Measurements from ENCODE around the gene MYL12B. TPM values are rescaled to one million over a fixed set of nuclear protein-coding genes. Genes with fewer than 3 reads are reported as not detected.

MYL12B gene
- total RNA-seq, 4 donors from 2014 or later = 78.2 to 558 (median 337) TPM

GRCh38 chr18:3214855-3215637 lies 46.9 kb upstream of the MYL12B start:
- no peak for TF ChIP-seq POLR2AphosphoS5 (IDR thresholded peaks at IDR 0.05)
- TF ChIP-seq EP300 (IDR thresholded peaks at IDR 0.05; ENCODE audit: low read depth) = no peak
- TF ChIP-seq POLR2A (IDR thresholded peaks at IDR 0.05) = no peak
- no peak for TF ChIP-seq CTCF (IDR thresholded peaks at IDR 0.05)
- no peak for DNase-seq
- H3K36me3 ChIP-seq = no peaks in the 10 kb centered on the region
- H3K9me3 ChIP-seq = no peaks in the 10 kb centered on the region
- peaks cover 10 to 63% (median 21%) of the 10 kb centered on the region in 4 donors for H3K4me1 ChIP-seq
- no peak overlapping the region for H3K27ac ChIP-seq
- H3K27me3 ChIP-seq = no peaks in the 10 kb centered on the region
- H3K4me3 ChIP-seq = no peak overlapping the region
- 94 to 100% methylated on average over 2 to 36 of the region's 36 CpGs for WGBS, 2 donors (ENCODE audit: low coverage in 1 of 2)
- in situ Hi-C loops (cut with MboI; ENCODE audit: low pct_ligation_motif_present in 1 of 4, low pct_unique_long_range_greater_than_20kb in 1 of 4, low sequenced_read_pairs in 3 of 4) = no loop called here
- intact Hi-C loops (cut with DNase I; ENCODE audit: low total_unique reads) = no loop called here

- Histone ChIP-seq H3K4me1 (peaks cover 8 to 53% (median 20%) of the 10 kb centered on the region in 4 donors), H3K9me3 (no peaks in the 10 kb centered on the region), H3K4me3 (no peak overlapping the region), H3K36me3 (no peaks in the 10 kb centered on the region), H3K27ac (peak overlapping the region; percentile 79 to 88 (median 80)), H3K27me3 (no peaks in the 10 kb centered on the region)
- no peak for TF ChIP-seq CTCF (IDR thresholded peaks at IDR 0.05)
- no peak for TF ChIP-seq POLR2AphosphoS5 (IDR thresholded peaks at IDR 0.05)
- no peak for TF ChIP-seq POLR2A (IDR thresholded peaks at IDR 0.05)
- TF ChIP-seq EP300 (IDR thresholded peaks at IDR 0.05; ENCODE audit: low read depth) = no peak
- no peak for DNase-seq
- 72 to 85% methylated on average over 5 of the region's 5 CpGs for WGBS, 2 donors (ENCODE audit: low coverage in 1 of 2)
- intact Hi-C loops (cut with DNase I; ENCODE audit: low total_unique reads) (no loop called here), in situ Hi-C loops (cut with MboI; ENCODE audit: low pct_ligation_motif_present in 1 of 4, low pct_unique_long_range_greater_than_20kb in 1 of 4, low sequenced_read_pairs in 3 of 4) (no loop called here)
Observed at GRCh38 chr18:3216987-3217386, 44.9 kb upstream of the MYL12B start.

GRCh38 chr18:3217948-3218647 lies 43.8 kb upstream of the MYL12B start:
- Histone ChIP-seq H3K9me3 (no peaks in the 10 kb centered on the region), H3K4me1 (peaks cover 5 to 42% (median 17%) of the 10 kb centered on the region in 4 donors), H3K36me3 (no peaks in the 10 kb centered on the region), H3K4me3 (peak overlapping the region in 2 of 4 donors; percentile 1 to 7), H3K27ac (peak overlapping the region; percentile 79 to 88 (median 80)), H3K27me3 (no peaks in the 10 kb centered on the region)
- DNase-seq = peak; percentile 61
- in situ Hi-C loops (cut with MboI; ENCODE audit: low pct_ligation_motif_present in 1 of 4, low pct_unique_long_range_greater_than_20kb in 1 of 4, low sequenced_read_pairs in 3 of 4) (no loop called here), intact Hi-C loops (cut with DNase I; ENCODE audit: low total_unique reads) (no loop called here)
- WGBS, 2 donors (ENCODE audit: low coverage in 1 of 2) = 23 to 36% methylated on average over 2 to 3 of the region's 3 CpGs
- TF ChIP-seq POLR2A (IDR thresholded peaks at IDR 0.05) = peak; percentile 58
- peak; percentile 44 to 80 (median 80) for TF ChIP-seq POLR2AphosphoS5 (IDR thresholded peaks at IDR 0.05)
- TF ChIP-seq EP300 (IDR thresholded peaks at IDR 0.05; ENCODE audit: low read depth) = peak; percentile 13
- TF ChIP-seq CTCF (IDR thresholded peaks at IDR 0.05) = no peak

- intact Hi-C loops (cut with DNase I; ENCODE audit: low total_unique reads) (no loop called here), in situ Hi-C loops (cut with MboI; ENCODE audit: low pct_ligation_motif_present in 1 of 4, low pct_unique_long_range_greater_than_20kb in 1 of 4, low sequenced_read_pairs in 3 of 4) (no loop called here)
- Histone ChIP-seq H3K27ac (peak overlapping the region; percentile 79 to 88 (median 80)), H3K9me3 (no peaks in the 10 kb centered on the region), H3K4me1 (peaks cover 5 to 35% (median 12%) of the 10 kb centered on the region in 4 donors), H3K36me3 (no peaks in the 10 kb centered on the region), H3K4me3 (peak overlapping the region in 2 of 4 donors; percentile 1 to 27), H3K27me3 (no peaks in the 10 kb centered on the region)
- 78 to 85% methylated on average over 2 of the region's 2 CpGs for WGBS, 2 donors (ENCODE audit: low coverage in 1 of 2)
- no peak for DNase-seq
- TF ChIP-seq POLR2AphosphoS5 (IDR thresholded peaks at IDR 0.05) (no peak), EP300 (IDR thresholded peaks at IDR 0.05; ENCODE audit: low read depth) (no peak), POLR2A (IDR thresholded peaks at IDR 0.05) (no peak)
Observed at GRCh38 chr18:3218819-3219218, 43.1 kb upstream of the MYL12B start.

All from transverse colon (tissue), 4 donors.